Endodermal cell (in vitro differentiated cells): ENCODE data around the gene BBS7. TPM values are rescaled to one million over a fixed set of nuclear protein-coding genes. Genes with fewer than 3 reads are reported as not detected.

ENCODE experiments used
- DNase-seq: peaks from one replicate; pipeline ENCODE4 v3.0.0-alpha.2; 2017
- H3K27ac ChIP-seq: 2 replicates; pipeline ENCODE4 v1.5.1; 2013; ENCODE audit warnings: mild to moderate bottlenecking, low read depth, low read length, moderate library complexity
- H3K27me3 ChIP-seq: 2 replicates; pipeline ENCODE4 v1.6.1; 2013; ENCODE audit warnings: mild to moderate bottlenecking, low read length, moderate library complexity; ENCODE audit not compliant: insufficient read depth, control insufficient read depth, poor library complexity, severe bottlenecking
- H3K36me3 ChIP-seq: 2 replicates; pipeline ENCODE4 v1.7.0; 2013; ENCODE audit warnings: mild to moderate bottlenecking, low read length, moderate library complexity; ENCODE audit not compliant: control insufficient read depth, insufficient read depth
- H3K4me1 ChIP-seq: one replicate; pipeline ENCODE4 v1.7.0; 2013; ENCODE audit warnings: low read length; ENCODE audit not compliant: control insufficient read depth, insufficient read depth
- H3K4me3 ChIP-seq: 2 replicates; pipeline ENCODE4 v1.5.1; 2013; ENCODE audit warnings: mild to moderate bottlenecking, low read length, moderate library complexity
- H3K9ac ChIP-seq: 2 replicates; pipeline ENCODE4 v1.6.1; 2013; ENCODE audit warnings: mild to moderate bottlenecking, low read length, moderate library complexity; ENCODE audit not compliant: poor library complexity, severe bottlenecking; ENCODE audit errors: extremely low read depth
- H3K9me3 ChIP-seq: 2 replicates; pipeline ENCODE4 v1.6.1; 2013; ENCODE audit warnings: mild to moderate bottlenecking, low read length, moderate library complexity; ENCODE audit not compliant: control insufficient read depth
- H3K27ac Mint-ChIP-seq: 2 replicates; pipeline ENCODE4 v1.8.0; 2020; ENCODE audit warnings: mixed read lengths
- H3K27me3 Mint-ChIP-seq: 2 replicates; pipeline ENCODE4 v1.8.0; 2021; ENCODE audit warnings: mild to moderate bottlenecking, mixed read lengths; ENCODE audit not compliant: insufficient read depth
- H3K36me3 Mint-ChIP-seq: 2 replicates; pipeline ENCODE4 v1.8.0; 2020; ENCODE audit warnings: low read depth, mixed read lengths
- H3K4me1 Mint-ChIP-seq: 2 replicates; pipeline ENCODE4 v1.8.0; 2020; ENCODE audit warnings: mixed read lengths
- H3K4me3 Mint-ChIP-seq: 2 replicates; pipeline ENCODE4 v1.8.0; 2020; ENCODE audit warnings: mild to moderate bottlenecking, moderate library complexity, mixed read lengths
- H3K9me3 Mint-ChIP-seq: 2 replicates; pipeline ENCODE4 v1.8.0; 2020; ENCODE audit warnings: mild to moderate bottlenecking, mixed read lengths
- CTCF ChIP-seq: fragments of 200-600 bp; sonication (generic); conservative IDR thresholded peaks from 2 replicates; pipeline ENCODE4 v1.5.0; 2021; ENCODE audit warnings: antibody characterized with exemption, mild to moderate bottlenecking
- WGBS, 2 experiments: methylation state at CpG; one replicate each; pipeline versions ENCODE4 v1.1.5 to v1.1.7; 2013; ENCODE audit warnings: missing lambda C conversion rate in 2 of 2, mixed read lengths in 1 of 2; ENCODE audit not compliant: insufficient coverage in 1 of 2, insufficient read length in 1 of 2; 5-methylcytosine and 5-hydroxymethylcytosine counted together
- total RNA-seq, 2 donors: library from RNA; stranded (reverse); fragmentation: NEBNext Ultra II Directional in 1 of 2; extraction: Animal tissue kit (Norgen Biotek cat#: 25700) in 1 of 2; gene quantifications; 2 replicates in 1 of 2; 3 replicates in 1 of 2; pipeline ENCODE4 v1.2.1, GENCODE V29; 2021

BBS7 gene
- total RNA-seq, 2 donors from 2014 or later, result 25.0 to 31.7 TPM

GRCh38 chr4:121785479-121785878, 84.8 kb downstream of the BBS7 start:
- TF ChIP-seq CTCF, result no peak
- H3K27ac Mint-ChIP-seq, result no peak overlapping the region
- Histone ChIP-seq H3K27me3 (no peaks in the 10 kb centered on the region), H3K9ac (no peak overlapping the region), H3K4me1 (no peaks in the 10 kb centered on the region), H3K27ac (no peak overlapping the region), H3K36me3 (no peaks in the 10 kb centered on the region), H3K9me3 (no peaks in the 10 kb centered on the region), H3K4me3 (no peak overlapping the region)
- DNase-seq, result no peak
- 91 to 92% methylated on average over 4 of the region's 4 CpGs for WGBS, 2 experiments
- peaks cover 9% of the 10 kb centered on the region for H3K27me3 Mint-ChIP-seq
- H3K9me3 Mint-ChIP-seq, result no peaks in the 10 kb centered on the region
- no peaks in the 10 kb centered on the region for H3K36me3 Mint-ChIP-seq
- no peak overlapping the region for H3K4me3 Mint-ChIP-seq
- peaks cover 2% of the 10 kb centered on the region for H3K4me1 Mint-ChIP-seq

- peaks cover 9% of the 10 kb centered on the region for H3K27me3 Mint-ChIP-seq
These were observed 85.3 kb downstream of the BBS7 start for GRCh38 chr4:121784975-121785374.

GRCh38 chr4:121784401-121784800, 85.9 kb downstream of the BBS7 start:
- H3K36me3 ChIP-seq, result no peaks in the 10 kb centered on the region
- Mint-ChIP-seq H3K36me3 (no peaks in the 10 kb centered on the region), H3K9me3 (no peaks in the 10 kb centered on the region), H3K4me1 (no peaks in the 10 kb centered on the region), H3K27me3 (peaks cover 9% of the 10 kb centered on the region), H3K27ac (no peak overlapping the region), H3K4me3 (no peak overlapping the region)
- no peak overlapping the region for H3K27ac ChIP-seq
- no peak for TF ChIP-seq CTCF
- H3K9ac ChIP-seq, result no peak overlapping the region
- DNase-seq, result no peak
- H3K4me3 ChIP-seq, result no peak overlapping the region
- no peaks in the 10 kb centered on the region for H3K27me3 ChIP-seq
- no peaks in the 10 kb centered on the region for H3K4me1 ChIP-seq
- WGBS, 2 experiments, result 100% methylated on average over 1 of the region's 1 CpG; no CpG with 5 or more reads in 1 of the 2 experiments
- H3K9me3 ChIP-seq, result no peaks in the 10 kb centered on the region

More at GRCh38 chr4:121784975-121785374, 85.3 kb downstream of the BBS7 start:
- no peak for DNase-seq
- Histone ChIP-seq H3K9me3 (no peaks in the 10 kb centered on the region), H3K36me3 (no peaks in the 10 kb centered on the region), H3K4me1 (no peaks in the 10 kb centered on the region), H3K27me3 (no peaks in the 10 kb centered on the region), H3K9ac (no peak overlapping the region), H3K27ac (no peak overlapping the region), H3K4me3 (no peak overlapping the region)
- H3K9me3 Mint-ChIP-seq, result no peaks in the 10 kb centered on the region
- H3K36me3 Mint-ChIP-seq, result no peaks in the 10 kb centered on the region
- 76 to 96% methylated on average over 2 of the region's 2 CpGs for WGBS, 2 experiments
- no peak for TF ChIP-seq CTCF
- H3K4me3 Mint-ChIP-seq, result no peak overlapping the region
- H3K27ac Mint-ChIP-seq, result no peak overlapping the region
- H3K4me1 Mint-ChIP-seq, result no peaks in the 10 kb centered on the region
